GM23248 (cell line): Measurements from ENCODE around the gene TMEM154. TPM values are rescaled to one million over a fixed set of nuclear protein-coding genes. Genes with fewer than 3 reads are reported as not detected.

Experiments used
- DNase-seq: peaks from one replicate; pipeline ENCODE4 v3.0.0-alpha.2; 2015
- H2AFZ ChIP-seq: fragments of 200-600 bp; sonication (generic); 2 replicates; pipeline ENCODE4 v1.6.1; 2016; ENCODE audit warnings: antibody characterized with exemption
- H3F3A ChIP-seq: fragments of 200-600 bp; sonication (generic); 2 replicates; pipeline ENCODE4 v1.6.1; 2016; ENCODE audit warnings: mild to moderate bottlenecking, antibody characterized with exemption, mixed run types; ENCODE audit not compliant: insufficient read depth
- H3K27ac ChIP-seq: fragments of 200-600 bp; sonication (generic); 2 replicates; pipeline ENCODE4 v1.5.1; 2016; ENCODE audit warnings: mild to moderate bottlenecking
- H3K27me3 ChIP-seq: fragments of 200-600 bp; sonication (generic); replicated peaks from 2 replicates; pipeline ENCODE4 v1.6.1; 2016; ENCODE audit warnings: mild to moderate bottlenecking; ENCODE audit not compliant: insufficient read depth
- H3K36me3 ChIP-seq: fragments of 200-600 bp; sonication (generic); 2 replicates; pipeline ENCODE4 v1.6.1; 2016; ENCODE audit warnings: low read depth, mild to moderate bottlenecking
- H3K4me1 ChIP-seq: fragments of 200-600 bp; sonication (generic); 2 replicates; pipeline ENCODE4 v1.6.1; 2016; ENCODE audit warnings: mild to moderate bottlenecking; ENCODE audit not compliant: insufficient read depth
- H3K4me2 ChIP-seq: fragments of 200-600 bp; sonication (generic); one replicate; pipeline ENCODE4 v1.6.1; 2016; ENCODE audit warnings: mild to moderate bottlenecking; ENCODE audit not compliant: unreplicated experiment
- H3K4me3 ChIP-seq: fragments of 200-600 bp; sonication (generic); 2 replicates; pipeline ENCODE4 v1.5.1; 2016; ENCODE audit warnings: mild to moderate bottlenecking
- H3K79me2 ChIP-seq: fragments of 200-600 bp; sonication (generic); 2 replicates; pipeline ENCODE4 v1.6.1; 2016; ENCODE audit warnings: mild to moderate bottlenecking; ENCODE audit not compliant: insufficient read depth
- H3K9ac ChIP-seq: fragments of 200-600 bp; sonication (generic); 2 replicates; pipeline ENCODE4 v1.6.1; 2016; ENCODE audit warnings: mild to moderate bottlenecking
- H3K9me2 ChIP-seq: fragments of 200-600 bp; sonication (generic); 2 replicates; pipeline ENCODE4 v1.6.1; 2016; ENCODE audit warnings: mixed run types, mild to moderate bottlenecking, moderate library complexity; ENCODE audit not compliant: insufficient read depth
- H3K9me3 ChIP-seq: fragments of 200-600 bp; sonication (generic); one replicate; pipeline ENCODE4 v1.6.1; 2017; ENCODE audit warnings: low read depth
- H4K20me1 ChIP-seq: fragments of 200-600 bp; sonication (generic); 2 replicates; pipeline ENCODE4 v1.6.0; 2016; ENCODE audit not compliant: insufficient read depth
- EZH2 ChIP-seq: fragments of 200-600 bp; sonication (generic); IDR thresholded peaks from 2 replicates; pipeline ENCODE4 v1.6.1; 2018; ENCODE audit warnings: antibody characterized with exemption, mild to moderate bottlenecking; ENCODE audit not compliant: insufficient read depth, poor library complexity, severe bottlenecking
- EZH2phosphoT487 ChIP-seq: fragments of 200-600 bp; sonication (generic); IDR thresholded peaks from 2 replicates; pipeline ENCODE4 v1.6.1; 2018; ENCODE audit warnings: antibody characterized with exemption, moderate library complexity, mild to moderate bottlenecking, low read depth; ENCODE audit not compliant: insufficient read depth
- WGBS, 2 experiments: methylation state at CpG; one replicate each; pipeline ENCODE4 v1.1.6; 2015 to 2017; ENCODE audit warnings: low lambda C conversion rate in 2 of 2, low coverage in 1 of 2; ENCODE audit errors: missing lambda C conversion rate in 2 of 2; 5-methylcytosine and 5-hydroxymethylcytosine counted together
- in situ Hi-C: fragments of 300-500 bp; cut with MboI; formaldehyde crosslinking; loops from 2 replicates; pipeline ENCODE4 v1.15.0; 2020
- polyA plus RNA-seq: library from polyadenylated mRNA; unstranded; fragments of >200 nt; fragmentation: Nextera tagmentation; extraction: Ambion mirVana; gene quantifications from 2 replicates; pipeline ENCODE4 v1.2.1, GENCODE V29; 2016
- total RNA-seq: library from RNA; depleted of rRNA; stranded (reverse); fragments of >200 nt; shearing (Covaris generic); gene quantifications from 2 replicates; pipeline ENCODE4 v1.2.3, GENCODE V29; 2014

TMEM154 gene
- total and polyA plus RNA-seq, 2 experiments from 2014 or later, result 11.9 to 17.3 TPM

DNA sequence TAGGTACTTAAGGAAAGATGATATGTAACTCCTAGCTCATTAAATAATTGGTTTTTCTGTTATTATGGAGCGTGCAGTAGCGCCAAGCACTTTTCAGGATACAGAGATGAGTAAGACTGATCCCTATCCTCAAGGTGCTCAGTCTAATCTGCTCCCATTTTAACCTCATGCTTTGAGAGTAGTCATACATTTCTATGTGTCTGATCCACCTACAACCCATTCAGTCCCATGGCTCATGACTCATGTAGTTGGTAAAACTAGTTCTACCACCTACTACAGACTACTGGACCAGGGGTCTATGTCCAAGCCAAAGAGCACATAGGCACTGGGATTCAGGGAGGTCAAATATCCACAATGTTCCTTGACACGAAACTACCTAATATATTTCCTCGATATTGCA, 60.8 kb downstream of the TMEM154 start:
- peaks cover 14% of the 10 kb centered on the region; the same call in 1 of the 2 replicates for H3K27me3 ChIP-seq
- H3K9me3 ChIP-seq, result no peaks in the 10 kb centered on the region
- no peak overlapping the region for H2AFZ ChIP-seq
- TF ChIP-seq EZH2phosphoT487 (no peak), EZH2 (no peak)
- H3K4me2 ChIP-seq, result no peak overlapping the region
- H3K4me3 ChIP-seq, result no peak overlapping the region
- no peak overlapping the region for H3K9ac ChIP-seq
- no peaks in the 10 kb centered on the region for H3K36me3 ChIP-seq
- H3F3A ChIP-seq, result no peaks in the 10 kb centered on the region
- H3K4me1 ChIP-seq, result no peaks in the 10 kb centered on the region
- in situ Hi-C loops, result no loop called here
- DNase-seq, result no peak
- no peaks in the 10 kb centered on the region for H3K9me2 ChIP-seq
- no peaks in the 10 kb centered on the region for H4K20me1 ChIP-seq
- H3K27ac ChIP-seq, result no peak overlapping the region
- 93 to 94% methylated on average over 4 of the region's 4 CpGs for WGBS, 2 experiments
- no peaks in the 10 kb centered on the region for H3K79me2 ChIP-seq

DNA sequence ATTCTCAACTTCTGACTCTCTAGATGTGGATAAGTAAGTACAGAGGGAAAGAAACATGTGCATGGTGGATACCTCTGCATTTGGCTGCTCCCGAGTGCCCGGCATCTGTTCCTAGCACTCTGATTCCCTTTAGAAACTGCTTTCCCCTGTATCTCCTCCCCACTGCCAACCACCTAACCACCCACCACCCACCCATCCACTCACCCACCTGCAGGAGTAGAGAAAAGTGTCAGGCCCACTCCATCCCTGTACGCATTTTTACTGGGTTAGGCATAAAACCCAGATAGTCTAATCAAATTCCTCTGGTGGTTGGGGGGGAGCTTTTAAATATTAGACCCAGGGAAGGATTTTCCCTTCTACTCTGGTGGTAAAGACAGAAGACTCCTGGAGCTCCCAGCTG, 63.0 kb downstream of the TMEM154 start:
- Histone ChIP-seq H3K27ac (no peak overlapping the region), H3K9me2 (no peaks in the 10 kb centered on the region), H3K79me2 (no peaks in the 10 kb centered on the region), H3K9me3 (no peaks in the 10 kb centered on the region), H3F3A (no peaks in the 10 kb centered on the region), H3K4me1 (no peaks in the 10 kb centered on the region), H3K9ac (no peak overlapping the region), H3K36me3 (no peaks in the 10 kb centered on the region), H3K4me3 (no peak overlapping the region), H3K4me2 (no peak overlapping the region), H3K27me3 (peaks cover 14% of the 10 kb centered on the region; the same call in 1 of the 2 replicates), H2AFZ (no peak overlapping the region), H4K20me1 (no peaks in the 10 kb centered on the region)
- WGBS, 2 experiments, result 68 to 73% methylated on average over 1 to 3 of the region's 3 CpGs
- in situ Hi-C loops, result no loop called here
- no peak for DNase-seq
- no peak for TF ChIP-seq EZH2
- TF ChIP-seq EZH2phosphoT487, result no peak

DNA sequence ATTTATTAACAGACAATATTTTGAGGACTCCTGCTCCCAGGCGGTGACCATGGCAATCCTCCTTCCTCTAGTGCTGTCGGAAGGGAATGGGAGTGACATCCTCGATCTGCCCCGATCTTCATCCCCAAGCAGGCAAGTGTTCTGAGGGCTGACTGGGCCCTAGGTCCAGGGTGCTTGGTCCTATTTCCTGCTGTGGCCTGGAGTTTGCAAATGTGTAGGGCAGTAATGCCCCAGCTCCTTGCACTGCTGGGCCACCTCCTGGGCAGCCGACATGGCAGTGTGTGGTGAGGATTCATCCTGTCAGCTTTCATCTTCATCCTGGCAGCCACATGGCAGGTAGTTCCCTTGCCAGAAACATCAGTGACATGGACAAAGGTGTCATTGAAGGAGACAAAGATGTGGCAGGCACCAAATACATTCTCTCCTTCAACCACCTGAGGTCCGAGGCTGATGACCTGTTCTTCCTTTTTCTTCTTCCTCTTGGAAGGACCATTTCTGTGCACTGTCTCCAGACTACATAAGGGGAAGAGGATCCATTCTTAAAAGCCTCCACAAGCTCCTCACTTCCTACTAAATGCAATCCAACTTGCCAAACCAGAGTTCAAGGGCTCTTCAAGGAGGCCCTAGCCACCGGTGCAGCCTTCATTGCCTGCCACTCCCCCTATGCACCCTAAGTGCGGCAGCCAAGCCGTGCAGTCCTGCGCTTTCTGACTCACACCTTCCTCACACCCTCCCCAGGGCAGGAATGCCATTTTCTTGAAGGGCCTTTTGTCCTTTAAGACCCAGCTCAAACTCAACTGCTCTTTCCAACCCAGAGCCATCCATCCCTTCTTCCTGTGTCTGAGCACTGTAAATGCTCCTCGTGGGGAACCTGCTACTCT, 65.7 kb downstream of the TMEM154 start:
- no peak overlapping the region for H2AFZ ChIP-seq
- no peaks in the 10 kb centered on the region for H3K79me2 ChIP-seq
- TF ChIP-seq EZH2 (no peak), EZH2phosphoT487 (no peak)
- H3K36me3 ChIP-seq, result no peaks in the 10 kb centered on the region
- 83 to 86% methylated on average over 11 of the region's 11 CpGs for WGBS, 2 experiments
- peaks cover 14% of the 10 kb centered on the region; the same call in 1 of the 2 replicates for H3K27me3 ChIP-seq
- H3F3A ChIP-seq, result no peaks in the 10 kb centered on the region
- H3K9me2 ChIP-seq, result no peaks in the 10 kb centered on the region
- no peaks in the 10 kb centered on the region for H3K4me1 ChIP-seq
- H4K20me1 ChIP-seq, result no peaks in the 10 kb centered on the region
- H3K27ac ChIP-seq, result no peak overlapping the region
- in situ Hi-C loops, result no loop called here
- DNase-seq, result no peak
- H3K9me3 ChIP-seq, result no peaks in the 10 kb centered on the region
- no peak overlapping the region for H3K4me3 ChIP-seq
- H3K9ac ChIP-seq, result no peak overlapping the region
- no peak overlapping the region for H3K4me2 ChIP-seq

DNA sequence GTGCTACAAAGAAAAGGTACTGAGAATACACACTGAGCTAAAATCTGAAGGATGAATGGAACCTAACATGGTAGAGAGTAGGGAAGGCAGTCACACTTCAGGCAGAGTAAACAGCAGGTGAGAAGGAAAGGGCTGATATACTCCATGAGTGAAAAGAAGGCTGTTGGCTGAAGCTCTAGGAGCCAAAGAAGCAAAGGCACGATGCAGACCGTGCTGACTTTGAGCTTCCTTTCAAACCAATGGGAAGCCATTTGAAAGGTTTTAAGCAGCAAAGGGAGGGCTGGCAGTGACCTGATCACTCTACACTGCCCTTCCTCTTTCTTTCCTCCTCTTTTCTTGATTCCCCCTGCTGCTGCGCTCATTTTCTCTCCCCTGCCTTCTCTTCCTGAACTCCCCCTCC, 66.4 kb downstream of the TMEM154 start:
- TF ChIP-seq EZH2phosphoT487 (no peak), EZH2 (no peak)
- in situ Hi-C loops, result no loop called here
- Histone ChIP-seq H3K9me3 (no peaks in the 10 kb centered on the region), H3K27me3 (peaks cover 14% of the 10 kb centered on the region; the same call in 1 of the 2 replicates), H2AFZ (no peak overlapping the region), H3K9me2 (no peaks in the 10 kb centered on the region), H3K4me1 (no peaks in the 10 kb centered on the region), H4K20me1 (no peaks in the 10 kb centered on the region), H3K27ac (no peak overlapping the region), H3K4me2 (no peak overlapping the region), H3K4me3 (no peak overlapping the region), H3F3A (no peaks in the 10 kb centered on the region), H3K9ac (no peak overlapping the region), H3K79me2 (no peaks in the 10 kb centered on the region), H3K36me3 (no peaks in the 10 kb centered on the region)
- no peak for DNase-seq
- WGBS, 2 experiments, result 67 to 82% methylated on average over 3 of the region's 3 CpGs
